NT2/D1 (cell line): ENCODE measurements around the gene ZCCHC3.

ENCODE experiments used
- YY1 ChIP-seq: IDR thresholded peaks from 2 replicates; pipeline ENCODE4 v1.6.1; 2011; ENCODE audit not compliant: insufficient read length, insufficient read depth
- ZNF274 ChIP-seq: IDR thresholded peaks from 2 replicates; pipeline ENCODE4 v1.6.1; 2011; ENCODE audit warnings: mild to moderate bottlenecking, low read depth, low read length

DNA sequence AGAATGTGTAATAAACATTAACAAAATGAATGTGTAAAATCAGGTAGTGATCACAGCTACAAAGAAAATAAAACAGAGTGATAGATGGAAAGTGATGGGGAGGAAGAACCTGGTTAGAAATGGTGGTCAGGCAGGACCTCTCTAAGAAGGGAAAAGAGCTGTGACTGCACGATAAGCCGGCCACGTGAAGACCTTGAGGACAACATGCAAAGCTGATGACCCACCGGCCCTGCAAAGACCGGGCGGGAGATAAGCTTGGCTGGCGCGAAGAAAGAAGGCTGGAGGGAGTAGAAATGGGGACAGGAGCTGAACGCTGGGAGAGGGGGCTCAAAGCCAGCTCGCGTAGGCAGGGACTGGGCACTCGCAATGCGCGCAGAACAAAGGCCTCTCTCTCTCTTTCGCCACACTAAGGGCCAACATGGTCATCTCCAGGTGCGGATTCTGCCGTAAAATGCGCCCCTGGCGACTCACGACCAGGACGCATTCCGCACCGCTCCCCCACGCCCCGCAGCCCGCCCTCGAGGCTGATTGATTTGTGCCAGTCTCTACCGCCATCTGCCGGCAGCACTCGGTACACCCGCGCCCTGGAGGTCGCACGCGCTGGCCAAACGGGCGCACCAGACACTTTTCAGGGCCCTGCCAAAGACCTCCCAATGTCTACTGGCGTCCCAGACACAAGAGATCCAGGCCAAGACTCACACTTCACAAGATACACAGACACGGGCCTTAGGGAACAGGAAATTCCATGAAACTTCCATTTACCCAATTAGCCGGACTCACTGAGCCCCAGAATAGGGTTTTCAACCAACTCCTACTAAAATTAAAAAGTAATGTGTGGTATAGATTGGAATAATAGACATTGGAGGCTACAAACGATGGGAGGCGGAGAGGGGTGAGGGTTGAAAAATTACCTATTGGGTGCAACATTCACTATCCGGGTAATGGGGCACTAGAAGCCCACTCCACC lies 30.5 kb upstream of the ZCCHC3 start:
- no peak for TF ChIP-seq YY1
- no peak for TF ChIP-seq ZNF274
